ENCODE data around the gene CLIC4.

CLIC4 gene

GRCh38 chr1:24868016-24868875 is 123.0 kb downstream of the CLIC4 start:
- Histone ChIP-seq H3K4me1 (ENCODE audit: low read length) (peaks cover 17% of the 10 kb centered on the region), H4K20me1 (ENCODE audit: insufficient read depth, low read length) (no peaks in the 10 kb centered on the region), H3K27me3 (ENCODE audit: low read depth, low read length) (peaks cover 4% of the 10 kb centered on the region; the same call in 1 of the 2 replicates), H3K9ac (ENCODE audit: low read length) (no peak overlapping the region), H2AFZ (ENCODE audit: low read depth, low read length) (no peak overlapping the region), H3K4me2 (ENCODE audit: low read length) (no peak overlapping the region), H3K27ac (ENCODE audit: low read length) (no peak overlapping the region), H3K4me3 (ENCODE audit: low read length) (no peak overlapping the region), H3K36me3 (replicated peaks; ENCODE audit: low read depth, low read length) (no peaks in the 10 kb centered on the region), H3K79me2 (ENCODE audit: low read length) (no peaks in the 10 kb centered on the region), H3K9me3 (ENCODE audit: insufficient read depth, low read length) (no peaks in the 10 kb centered on the region)
- TF ChIP-seq CTCF (IDR thresholded peaks at IDR 0.05; ENCODE audit: low read depth, low read length) (no peak), EZH2phosphoT487 (IDR thresholded peaks at IDR 0.05; ENCODE audit: low read depth) (no peak)

GRCh38 chr1:24870551-24871195 is 125.4 kb downstream of the CLIC4 start:
- Histone ChIP-seq H3K4me2 (ENCODE audit: low read length) (no peak overlapping the region), H3K9me3 (ENCODE audit: insufficient read depth, low read length) (no peaks in the 10 kb centered on the region), H3K9ac (ENCODE audit: low read length) (no peak overlapping the region), H3K79me2 (ENCODE audit: low read length) (no peaks in the 10 kb centered on the region), H2AFZ (ENCODE audit: low read depth, low read length) (no peak overlapping the region), H3K27ac (ENCODE audit: low read length) (no peak overlapping the region), H3K36me3 (replicated peaks; ENCODE audit: low read depth, low read length) (no peaks in the 10 kb centered on the region), H3K27me3 (ENCODE audit: low read depth, low read length) (peaks cover 4% of the 10 kb centered on the region; the same call in 1 of the 2 replicates), H3K4me1 (ENCODE audit: low read length) (peaks cover 9% of the 10 kb centered on the region; the same call in 1 of the 2 replicates), H4K20me1 (ENCODE audit: insufficient read depth, low read length) (no peaks in the 10 kb centered on the region), H3K4me3 (ENCODE audit: low read length) (no peak overlapping the region)
- TF ChIP-seq EZH2phosphoT487 (IDR thresholded peaks at IDR 0.05; ENCODE audit: low read depth) (no peak), CTCF (IDR thresholded peaks at IDR 0.05; ENCODE audit: low read depth, low read length) (no peak)

- Histone ChIP-seq H3K36me3 (replicated peaks; ENCODE audit: low read depth, low read length) (no peaks in the 10 kb centered on the region), H3K79me2 (ENCODE audit: low read length) (no peaks in the 10 kb centered on the region), H3K9me3 (ENCODE audit: insufficient read depth, low read length) (no peaks in the 10 kb centered on the region), H3K27me3 (ENCODE audit: low read depth, low read length) (peaks cover 4% of the 10 kb centered on the region; the same call in 1 of the 2 replicates), H2AFZ (ENCODE audit: low read depth, low read length) (no peak overlapping the region), H3K4me1 (ENCODE audit: low read length) (peaks cover 7% of the 10 kb centered on the region; the same call in 1 of the 2 replicates), H3K4me3 (ENCODE audit: low read length) (no peak overlapping the region), H4K20me1 (ENCODE audit: insufficient read depth, low read length) (no peaks in the 10 kb centered on the region), H3K27ac (ENCODE audit: low read length) (no peak overlapping the region), H3K9ac (ENCODE audit: low read length) (no peak overlapping the region), H3K4me2 (ENCODE audit: low read length) (no peak overlapping the region)
- no peak for TF ChIP-seq CTCF (IDR thresholded peaks at IDR 0.05; ENCODE audit: low read depth, low read length)
- TF ChIP-seq EZH2phosphoT487 (IDR thresholded peaks at IDR 0.05; ENCODE audit: low read depth) = no peak
These were observed 126.2 kb downstream of the CLIC4 start for GRCh38 chr1:24871306-24871901.

Measured in OCI-LY3 (cell line).